SK-N-SH (cell line): Measurements from ENCODE around the gene ADAMTSL1. TPM values are rescaled to one million over a fixed set of nuclear protein-coding genes. Genes with fewer than 3 reads are reported as not detected.
A peak's percentile ranks its signal among the peaks of the same experiment; 100 is the strongest.

ENCODE experiments used
- CTCF ChIA-PET: fragments of 300-600, 350-600 bp; formaldehyde crosslinking; extraction: SDS; loops from one replicate; lab custom pipeline; 2021; lab: Yijun Ruan, JAX
- POLR2A ChIA-PET: fragments of 350-600 bp; sonication (Branson Sonifier 250); formaldehyde crosslinking; extraction: SDS; loops from one replicate; lab custom pipeline; 2020; ENCODE audit warnings: antibody characterized with exemption, inconsistent platforms; lab: Yijun Ruan, JAX
- DNase-seq: peaks from one replicate; pipeline ENCODE4 v3.0.0; 2012
- H2AFZ ChIP-seq: fragments of 200-600 bp; sonication (generic); 2 replicates; pipeline ENCODE4 v1.8.1; 2016; ENCODE audit warnings: antibody characterized with exemption, mild to moderate bottlenecking, low read depth
- H3F3A ChIP-seq: fragments of 200-600 bp; sonication (generic); replicated peaks from 2 replicates; pipeline ENCODE3; 2016; ENCODE audit warnings: antibody characterized with exemption, mild to moderate bottlenecking; ENCODE audit not compliant: insufficient read depth
- H3K27ac ChIP-seq, 2 experiments: fragments of 200-500 bp in 1 of 2; fragments of 200-600 bp in 1 of 2; sonication (Bioruptor generic) in 1 of 2; sonication (generic), shearing (Covaris generic) in 1 of 2; 2 replicates each; pipeline versions ENCODE4 v1.5.1 to v1.6.1; 2014 to 2016; ENCODE audit warnings: low read depth in 2 of 2, inconsistent platforms in 1 of 2, low read length in 1 of 2, mild to moderate bottlenecking in 1 of 2, mixed read lengths in 1 of 2
- H3K27me3 ChIP-seq: fragments of 200-600 bp; sonication (generic), shearing (Covaris generic); 2 replicates; pipeline ENCODE4 v1.6.1; 2016; ENCODE audit warnings: mixed run types; ENCODE audit not compliant: insufficient read depth
- H3K36me3 ChIP-seq, 2 experiments: fragments of 200-500 bp in 1 of 2; fragments of 200-600 bp in 1 of 2; sonication (Bioruptor generic) in 1 of 2; sonication (generic) in 1 of 2; replicated peaks in 1 of 2; 2 replicates each; pipeline versions ENCODE3 to v1.5.1; 2014 to 2016; ENCODE audit warnings: low read length in 1 of 2, mild to moderate bottlenecking in 1 of 2; ENCODE audit not compliant: insufficient read depth in 2 of 2, control insufficient read depth in 1 of 2
- H3K4me1 ChIP-seq, 2 experiments: fragments of 200-500 bp in 1 of 2; fragments of 200-600 bp in 1 of 2; sonication (Bioruptor generic) in 1 of 2; sonication (generic), shearing (Covaris generic) in 1 of 2; 2 replicates each; pipeline versions ENCODE4 v1.5.1 to v1.6.1; 2014 to 2016; ENCODE audit warnings: low read depth in 1 of 2, low read length in 1 of 2, mixed run types in 1 of 2; ENCODE audit not compliant: insufficient read depth in 2 of 2, control insufficient read depth in 1 of 2
- H3K4me2 ChIP-seq: fragments of 200-600 bp; sonication (generic), shearing (Covaris generic); 2 replicates; pipeline ENCODE4 v1.6.1; 2017; ENCODE audit warnings: mixed run types
- H3K4me3 ChIP-seq, 2 experiments: fragments of 200-500 bp in 1 of 2; fragments of 200-600 bp in 1 of 2; sonication (Bioruptor generic) in 1 of 2; sonication (generic), shearing (Covaris generic) in 1 of 2; 2 replicates each; pipeline versions ENCODE4 v1.5.1 to v1.8.1; 2014 to 2016; ENCODE audit warnings: low read depth in 2 of 2, inconsistent platforms in 1 of 2, low read length in 1 of 2, mild to moderate bottlenecking in 1 of 2, mixed read lengths in 1 of 2, moderate library complexity in 1 of 2
- H3K79me2 ChIP-seq: fragments of 200-600 bp; sonication (generic); 2 replicates; pipeline ENCODE4 v1.8.1; 2017; ENCODE audit warnings: mild to moderate bottlenecking; ENCODE audit not compliant: insufficient read depth
- H3K9ac ChIP-seq: fragments of 200-600 bp; sonication (generic); 2 replicates; pipeline ENCODE4 v1.6.1; 2017; ENCODE audit warnings: mixed run types
- H3K9me2 ChIP-seq: fragments of 200-600 bp; sonication (generic); 2 replicates; pipeline ENCODE4 v1.6.1; 2017; ENCODE audit warnings: mixed run types
- H3K9me3 ChIP-seq: fragments of 200-600 bp; sonication (generic); 2 replicates; pipeline ENCODE4 v1.6.1; 2017; ENCODE audit warnings: mixed run types, mild to moderate bottlenecking, moderate library complexity
- H4K20me1 ChIP-seq: fragments of 200-600 bp; sonication (generic); 2 replicates; pipeline ENCODE4 v1.6.1; 2017; ENCODE audit warnings: mild to moderate bottlenecking, mixed run types; ENCODE audit not compliant: insufficient read depth
- CHD2 ChIP-seq: fragments of 150-350 bp; IDR thresholded peaks from 2 replicates; pipeline ENCODE4 v1.6.1; 2018; ENCODE audit warnings: low read length; ENCODE audit not compliant: partially characterized antibody
- EP300 ChIP-seq, 2 experiments: IDR thresholded peaks; 2 replicates each; pipeline versions ENCODE4 v1.4.0 to v1.6.1; 2012; ENCODE audit warnings: borderline replicate concordance in 1 of 2, low read depth in 1 of 2, low read length in 1 of 2
- FOSL2 ChIP-seq: IDR thresholded peaks from 2 replicates; pipeline ENCODE4 v1.4.0; 2012; ENCODE audit warnings: low read depth, mild to moderate bottlenecking, moderate library complexity, borderline replicate concordance
- FOXJ3 ChIP-seq: sonication (generic); formaldehyde crosslinking; IDR thresholded peaks from 2 replicates; pipeline ENCODE4 v1.5.1; 2020; ENCODE audit warnings: mild to moderate bottlenecking, missing genetic modification reagents
- GATA2 ChIP-seq: sonication (generic); formaldehyde crosslinking; IDR thresholded peaks from 2 replicates; pipeline ENCODE4 v1.5.0; 2020; ENCODE audit warnings: mild to moderate bottlenecking, missing genetic modification reagents
- JUND ChIP-seq: IDR thresholded peaks from 2 replicates; pipeline ENCODE4 v1.4.0; 2012
- MAX ChIP-seq: IDR thresholded peaks from 2 replicates; pipeline ENCODE4 v1.4.0; 2012; ENCODE audit warnings: low read depth
- MEF2A ChIP-seq: IDR thresholded peaks from 2 replicates; pipeline ENCODE4 v1.4.0; 2012; ENCODE audit warnings: low read depth, borderline replicate concordance
- NRF1 ChIP-seq: IDR thresholded peaks from 2 replicates; pipeline ENCODE4 v1.6.1; 2012; ENCODE audit warnings: low read depth, mild to moderate bottlenecking, low read length
- POLR2AphosphoS5 ChIP-seq: IDR thresholded peaks from 2 replicates; pipeline ENCODE4 v1.6.1; 2012; ENCODE audit warnings: low read depth, low read length
- RAD21 ChIP-seq: IDR thresholded peaks from 2 replicates; pipeline ENCODE4 v1.6.1; 2012; ENCODE audit warnings: mild to moderate bottlenecking, low read length
- RCOR1 ChIP-seq: fragments of 150-350 bp; IDR thresholded peaks from 2 replicates; pipeline ENCODE4 v1.6.1; 2017; ENCODE audit warnings: antibody characterized with exemption, low read length
- SIN3A ChIP-seq: IDR thresholded peaks from 2 replicates; pipeline ENCODE4 v1.6.1; 2012; ENCODE audit warnings: low read depth, mild to moderate bottlenecking, low read length, moderate library complexity, borderline replicate concordance
- TCF12 ChIP-seq: IDR thresholded peaks from 2 replicates; pipeline ENCODE4 v1.4.0; 2012
- WGBS: methylation state at CpG from one replicate; pipeline ENCODE4 v1.1.6; 2017; ENCODE audit warnings: low lambda C conversion rate; 5-methylcytosine and 5-hydroxymethylcytosine counted together
- polyA plus RNA-seq, 3 experiments: library from polyadenylated mRNA; depleted of rRNA; stranded (reverse); fragments of >200 nt; gene quantifications; 2 replicates each; pipeline ENCODE4 v1.2.3, GENCODE V29; 2012
- TF ChIP-seq, protein P1 (sequence below): IDR thresholded peaks from 2 replicates; pipeline ENCODE4 v1.6.1; 2012; ENCODE audit warnings: mild to moderate bottlenecking, low read depth, low read length, moderate library complexity
- TF ChIP-seq, protein P2 (sequence below): IDR thresholded peaks from 2 replicates; pipeline ENCODE4; 2012

ADAMTSL1 gene
- polyA plus RNA-seq, 1 of the 3 experiments (the other 2 are of a cell fraction): 114 TPM

DNA sequence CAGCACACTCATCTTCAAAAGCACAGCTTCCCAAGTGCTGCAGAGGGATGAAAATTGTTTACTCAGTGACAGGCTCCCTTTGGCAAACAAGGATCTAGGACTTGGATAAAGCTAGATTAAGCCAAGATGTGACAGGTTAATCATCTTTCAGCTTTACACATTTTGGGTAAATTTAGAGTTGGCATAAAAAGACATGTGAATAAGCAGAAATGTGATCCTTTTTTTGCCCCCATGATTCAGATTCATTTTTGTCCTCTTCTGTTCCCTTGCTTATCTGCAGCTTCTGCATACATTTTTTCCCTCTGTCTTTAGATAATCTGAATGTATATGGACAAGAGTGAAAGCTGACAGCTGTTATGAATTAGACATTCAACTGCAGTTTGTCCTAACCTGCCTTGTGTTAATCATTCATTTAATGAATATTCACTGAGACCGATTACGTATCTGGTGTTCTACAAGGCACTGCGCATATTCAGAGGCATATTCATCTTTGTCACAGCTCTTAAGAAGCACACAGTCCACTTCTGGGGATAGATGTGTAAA lies 19.6 kb downstream of the ADAMTSL1 start:
- Histone ChIP-seq H3K36me3 (peaks cover 0 to 25% of the 10 kb centered on the region in 2 experiments), H3K79me2 (peaks cover 73% of the 10 kb centered on the region), H4K20me1 (no peaks in the 10 kb centered on the region), H2AFZ (no peak overlapping the region), H3K27me3 (no peaks in the 10 kb centered on the region), H3K9ac (peak overlapping the region; percentile 78), H3K9me2 (no peaks in the 10 kb centered on the region), H3K4me3 (no peak overlapping the region), H3K4me1 (peaks cover 13 to 61% of the 10 kb centered on the region in 2 experiments), H3K9me3 (no peaks in the 10 kb centered on the region), H3F3A (peaks cover 66% of the 10 kb centered on the region), H3K27ac (peak overlapping the region; percentile 89 to 100; a peak in 3 of 4 replicates), H3K4me2 (peak overlapping the region; percentile 54)
- TF ChIP-seq GATA2 (CRISPR knock-in tag) (peak; percentile 61), MAX (peak; percentile 10; the same call in 1 of the 2 replicates), RCOR1 (peak; percentile 56; the same call in 1 of the 2 replicates), RAD21 (no peak), POLR2AphosphoS5 (0 out of 2 replicates have a peak, but pooled peaks have one; percentile 30), CHD2 (peak; percentile 53), MEF2A (peak; percentile 50; the same call in 1 of the 2 replicates), TCF12 (peak; percentile 80), EP300 (IDR thresholded peaks at IDR 0.05; ENCODE audit: borderline replicate concordance in 1 of 2, low read depth in 1 of 2, low read length in 1 of 2) (peak; percentile 38 to 77; a peak in 2 of 4 replicates), FOSL2 (peak; percentile 23; the same call in 1 of the 2 replicates), NRF1 (peak; percentile 32; the same call in 1 of the 2 replicates), JUND (peak; percentile 43), SIN3A (no peak), FOXJ3 (CRISPR knock-in tag) (no peak)
- TF ChIP-seq, protein P1, sequence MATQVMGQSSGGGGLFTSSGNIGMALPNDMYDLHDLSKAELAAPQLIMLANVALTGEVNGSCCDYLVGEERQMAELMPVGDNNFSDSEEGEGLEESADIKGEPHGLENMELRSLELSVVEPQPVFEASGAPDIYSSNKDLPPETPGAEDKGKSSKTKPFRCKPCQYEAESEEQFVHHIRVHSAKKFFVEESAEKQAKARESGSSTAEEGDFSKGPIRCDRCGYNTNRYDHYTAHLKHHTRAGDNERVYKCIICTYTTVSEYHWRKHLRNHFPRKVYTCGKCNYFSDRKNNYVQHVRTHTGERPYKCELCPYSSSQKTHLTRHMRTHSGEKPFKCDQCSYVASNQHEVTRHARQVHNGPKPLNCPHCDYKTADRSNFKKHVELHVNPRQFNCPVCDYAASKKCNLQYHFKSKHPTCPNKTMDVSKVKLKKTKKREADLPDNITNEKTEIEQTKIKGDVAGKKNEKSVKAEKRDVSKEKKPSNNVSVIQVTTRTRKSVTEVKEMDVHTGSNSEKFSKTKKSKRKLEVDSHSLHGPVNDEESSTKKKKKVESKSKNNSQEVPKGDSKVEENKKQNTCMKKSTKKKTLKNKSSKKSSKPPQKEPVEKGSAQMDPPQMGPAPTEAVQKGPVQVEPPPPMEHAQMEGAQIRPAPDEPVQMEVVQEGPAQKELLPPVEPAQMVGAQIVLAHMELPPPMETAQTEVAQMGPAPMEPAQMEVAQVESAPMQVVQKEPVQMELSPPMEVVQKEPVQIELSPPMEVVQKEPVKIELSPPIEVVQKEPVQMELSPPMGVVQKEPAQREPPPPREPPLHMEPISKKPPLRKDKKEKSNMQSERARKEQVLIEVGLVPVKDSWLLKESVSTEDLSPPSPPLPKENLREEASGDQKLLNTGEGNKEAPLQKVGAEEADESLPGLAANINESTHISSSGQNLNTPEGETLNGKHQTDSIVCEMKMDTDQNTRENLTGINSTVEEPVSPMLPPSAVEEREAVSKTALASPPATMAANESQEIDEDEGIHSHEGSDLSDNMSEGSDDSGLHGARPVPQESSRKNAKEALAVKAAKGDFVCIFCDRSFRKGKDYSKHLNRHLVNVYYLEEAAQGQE: no peak
- TF ChIP-seq, protein P2, sequence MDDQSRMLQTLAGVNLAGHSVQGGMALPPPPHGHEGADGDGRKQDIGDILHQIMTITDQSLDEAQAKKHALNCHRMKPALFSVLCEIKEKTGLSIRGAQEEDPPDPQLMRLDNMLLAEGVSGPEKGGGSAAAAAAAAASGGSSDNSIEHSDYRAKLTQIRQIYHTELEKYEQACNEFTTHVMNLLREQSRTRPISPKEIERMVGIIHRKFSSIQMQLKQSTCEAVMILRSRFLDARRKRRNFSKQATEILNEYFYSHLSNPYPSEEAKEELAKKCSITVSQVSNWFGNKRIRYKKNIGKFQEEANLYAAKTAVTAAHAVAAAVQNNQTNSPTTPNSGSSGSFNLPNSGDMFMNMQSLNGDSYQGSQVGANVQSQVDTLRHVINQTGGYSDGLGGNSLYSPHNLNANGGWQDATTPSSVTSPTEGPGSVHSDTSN: peak; percentile 54
- peak; percentile 26 for DNase-seq
- ChIA-PET POLR2A (no interaction called here), CTCF (interaction anchor here (0.7 to 0.9 kb wide), 3 partner anchors 16 to 520 kb away, joined by 3 to 4 read pairs (median 3); no protein-coding TSS in a partner anchor)
- 35% methylated on average over 3 of the region's 3 CpGs for WGBS
